ENCODE results near the gene OSBPL10. TPM values are rescaled to one million over a fixed set of nuclear protein-coding genes. Genes with fewer than 3 reads are reported as not detected.

OSBPL10 gene
- total and polyA plus RNA-seq, 2 of the 8 experiments (the other 6 are each of a cell fraction or from before 2014, with no cell fraction given): 26.2 to 86.7 TPM

DNA sequence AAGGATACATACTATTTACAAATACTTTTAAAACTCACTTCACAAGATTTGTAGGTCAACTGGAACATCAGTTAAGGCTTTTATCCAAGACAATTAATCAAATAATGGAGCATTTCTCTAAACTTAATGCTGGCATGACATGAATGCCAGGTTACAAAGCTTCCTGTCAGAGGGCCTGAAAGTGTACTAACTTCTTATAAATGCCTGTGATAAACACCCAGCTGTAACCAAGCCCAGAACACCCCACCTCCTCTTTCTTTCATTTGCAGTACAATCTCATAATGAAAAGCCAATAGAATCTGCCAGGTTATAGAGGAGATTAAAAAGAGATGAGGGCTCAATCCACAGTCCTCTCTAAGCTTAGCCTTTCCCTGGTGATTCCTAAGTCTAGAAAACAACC lies 214.4 kb downstream of the OSBPL10 start:
- H3K27ac ChIP-seq (ENCODE audit: low read depth, low read length): no peak overlapping the region
- DNase-seq (ENCODE audit: low read depth in 1 of 2, low spot score in 2 of 2) (no peak), FAIRE-seq (no peak)
- CTCF ChIA-PET (ENCODE audit: partially characterized antibody): interaction anchor here (1.1 to 1.7 kb wide), 5 partner anchors 12 to 204 kb away, joined by 3 to 8 read pairs (median 4); no protein-coding TSS in a partner anchor
- no peak overlapping the region for H2BK120ac ChIP-seq (replicated peaks; ENCODE audit: low read depth, low read length)
- no peak overlapping the region for H3K18ac ChIP-seq (ENCODE audit: extremely low read depth, low read length)
- POLR2A ChIA-PET (ENCODE audit: partially characterized antibody): no interaction called here
- H3K4ac ChIP-seq (replicated peaks; ENCODE audit: insufficient read length, low read depth, low read length): no peak overlapping the region
- H3K4me3 ChIP-seq (ENCODE audit: extremely low read depth in 1 of 4, insufficient read depth in 2 of 4, low read depth in 3 of 4, low read length in 4 of 4): no peak overlapping the region
- H3K23ac ChIP-seq (ENCODE audit: insufficient read length): no peak overlapping the region
- H3K27me3 ChIP-seq (replicated peaks in 1 of 4; ENCODE audit: control insufficient read depth in 3 of 4, extremely low read depth in 1 of 4, insufficient read depth in 3 of 4, low read length in 3 of 4): no peaks in the 10 kb centered on the region
- TF ChIP-seq, protein P1, sequence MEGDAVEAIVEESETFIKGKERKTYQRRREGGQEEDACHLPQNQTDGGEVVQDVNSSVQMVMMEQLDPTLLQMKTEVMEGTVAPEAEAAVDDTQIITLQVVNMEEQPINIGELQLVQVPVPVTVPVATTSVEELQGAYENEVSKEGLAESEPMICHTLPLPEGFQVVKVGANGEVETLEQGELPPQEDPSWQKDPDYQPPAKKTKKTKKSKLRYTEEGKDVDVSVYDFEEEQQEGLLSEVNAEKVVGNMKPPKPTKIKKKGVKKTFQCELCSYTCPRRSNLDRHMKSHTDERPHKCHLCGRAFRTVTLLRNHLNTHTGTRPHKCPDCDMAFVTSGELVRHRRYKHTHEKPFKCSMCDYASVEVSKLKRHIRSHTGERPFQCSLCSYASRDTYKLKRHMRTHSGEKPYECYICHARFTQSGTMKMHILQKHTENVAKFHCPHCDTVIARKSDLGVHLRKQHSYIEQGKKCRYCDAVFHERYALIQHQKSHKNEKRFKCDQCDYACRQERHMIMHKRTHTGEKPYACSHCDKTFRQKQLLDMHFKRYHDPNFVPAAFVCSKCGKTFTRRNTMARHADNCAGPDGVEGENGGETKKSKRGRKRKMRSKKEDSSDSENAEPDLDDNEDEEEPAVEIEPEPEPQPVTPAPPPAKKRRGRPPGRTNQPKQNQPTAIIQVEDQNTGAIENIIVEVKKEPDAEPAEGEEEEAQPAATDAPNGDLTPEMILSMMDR (IDR thresholded peaks at IDR 0.05; ENCODE audit: control extremely low read depth in 1 of 3, insufficient read depth in 1 of 3, low read depth in 1 of 3, low read length in 3 of 3): no peak
- TF ChIP-seq JUN (IDR thresholded peaks at IDR 0.05; ENCODE audit: low read depth, low read length): no peak
- TF ChIP-seq TAF1 (IDR thresholded peaks at IDR 0.05; ENCODE audit: low read depth, low read length): no peak
- no peak for TF ChIP-seq TBP (IDR thresholded peaks at IDR 0.05; ENCODE audit: low read depth, low read length)
- TF ChIP-seq, protein P2, sequence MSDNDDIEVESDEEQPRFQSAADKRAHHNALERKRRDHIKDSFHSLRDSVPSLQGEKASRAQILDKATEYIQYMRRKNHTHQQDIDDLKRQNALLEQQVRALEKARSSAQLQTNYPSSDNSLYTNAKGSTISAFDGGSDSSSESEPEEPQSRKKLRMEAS (IDR thresholded peaks at IDR 0.05): no peak
- no peak for TF ChIP-seq SP2 (IDR thresholded peaks at IDR 0.05; ENCODE audit: low read length)
- TF ChIP-seq SP4 (IDR thresholded peaks at IDR 0.05; ENCODE audit: low read length): no peak
- TF ChIP-seq BACH1 (IDR thresholded peaks at IDR 0.05; ENCODE audit: low read length): no peak
- TF ChIP-seq ASH2L (IDR thresholded peaks at IDR 0.05; ENCODE audit: low read length): no peak
- TF ChIP-seq KDM5A (IDR thresholded peaks at IDR 0.05; ENCODE audit: low read length): no peak
- H2AK5ac ChIP-seq (ENCODE audit: low read depth, low read length): no peak overlapping the region
- H3K79me2 ChIP-seq (ENCODE audit: control insufficient read depth in 1 of 2, insufficient read depth in 2 of 2, low read length in 2 of 2): peaks cover 0 to 24% of the 10 kb centered on the region in 2 experiments; a peak in 2 of 4 replicates
- H2BK5ac ChIP-seq (ENCODE audit: low read depth, low read length): no peak overlapping the region
- H2BK12ac ChIP-seq (ENCODE audit: low read depth, low read length): no peak overlapping the region
- H3K14ac ChIP-seq (ENCODE audit: insufficient read length): no peak overlapping the region
- no peak overlapping the region for H4K8ac ChIP-seq (ENCODE audit: extremely low read depth, insufficient read depth, low read length)
- H2BK20ac ChIP-seq (ENCODE audit: low read length): no peak overlapping the region
- no peaks in the 10 kb centered on the region for H3K23me2 ChIP-seq (ENCODE audit: low read depth, low read length)
- H3K36me3 ChIP-seq (ENCODE audit: control insufficient read depth in 2 of 4, insufficient read depth in 4 of 4, low read length in 3 of 4): no peaks in the 10 kb centered on the region
- H2BK15ac ChIP-seq (ENCODE audit: low read length): no peak overlapping the region
- no peaks in the 10 kb centered on the region for H3K9me3 ChIP-seq (ENCODE audit: insufficient read depth in 2 of 2, low read depth in 1 of 2, low read length in 1 of 2)
- 0 out of 2 replicates have a peak, but pooled peaks cover 2% of the 10 kb centered on the region for H3K79me1 ChIP-seq (ENCODE audit: low read depth, low read length)
- no peak overlapping the region for H3K56ac ChIP-seq (replicated peaks; ENCODE audit: insufficient read length, low read depth, low read length)
- H2AFZ ChIP-seq (ENCODE audit: low read length): no peak overlapping the region
- H3K9ac ChIP-seq (replicated peaks in 1 of 4; ENCODE audit: extremely low read depth in 1 of 4, low read depth in 3 of 4, low read length in 3 of 4): no peak overlapping the region
- no peak overlapping the region for H3K4me2 ChIP-seq (ENCODE audit: insufficient read depth in 1 of 2, low read depth in 2 of 2, low read length in 2 of 2)
- peaks cover 0 to 2% (median 0%) of the 10 kb centered on the region in 4 experiments; a peak in 1 of 7 replicates for H3K4me1 ChIP-seq (replicated peaks in 1 of 4; ENCODE audit: control insufficient read depth in 3 of 4, insufficient read depth in 4 of 4, low read length in 3 of 4)
- no peak overlapping the region for H4K91ac ChIP-seq (replicated peaks; ENCODE audit: insufficient read length, low read length)
- H4K20me1 ChIP-seq (replicated peaks in 1 of 2; ENCODE audit: control insufficient read depth in 1 of 2, insufficient read depth in 2 of 2, low read length in 2 of 2): no peaks in the 10 kb centered on the region
- H4K5ac ChIP-seq (ENCODE audit: insufficient read length, low read depth, low read length): no peak overlapping the region
